Neural progenitor cell (in vitro differentiated cells): ENCODE results near the gene THRB. TPM values are rescaled to one million over a fixed set of nuclear protein-coding genes. Genes with fewer than 3 reads are reported as not detected.

Experiments used
- DNase-seq: peaks from one replicate; pipeline ENCODE4 v3.0.0-alpha.2; 2016; ENCODE audit warnings: low spot score
- H2AFZ ChIP-seq: fragments of 200-600 bp; sonication (generic); replicated peaks from 2 replicates; pipeline ENCODE4 v1.6.1; 2016; ENCODE audit warnings: antibody characterized with exemption
- H3F3A ChIP-seq: fragments of 200-600 bp; sonication (generic); 2 replicates; pipeline ENCODE4 v1.6.1; 2016; ENCODE audit warnings: antibody characterized with exemption, low read depth
- H3K27ac ChIP-seq: fragments of 200-600 bp; sonication (generic); 2 replicates; pipeline ENCODE4 v1.5.1; 2016; ENCODE audit warnings: mild to moderate bottlenecking
- H3K27me3 ChIP-seq: fragments of 200-600 bp; sonication (generic); 2 replicates; pipeline ENCODE4 v1.6.1; 2016; ENCODE audit warnings: mild to moderate bottlenecking, moderate library complexity
- H3K36me3 ChIP-seq: fragments of 200-600 bp; sonication (generic); 2 replicates; pipeline ENCODE4 v1.5.1; 2016
- H3K4me1 ChIP-seq: fragments of 200-600 bp; sonication (generic); 2 replicates; pipeline ENCODE4 v1.6.1; 2016; ENCODE audit warnings: mixed run types
- H3K4me2 ChIP-seq: fragments of 200-600 bp; sonication (generic); 2 replicates; pipeline ENCODE4 v1.6.1; 2016
- H3K4me3 ChIP-seq: fragments of 200-600 bp; sonication (generic); 2 replicates; pipeline ENCODE4 v1.5.1; 2016
- H3K79me2 ChIP-seq: fragments of 200-600 bp; sonication (generic); 2 replicates; pipeline ENCODE4 v1.6.1; 2016; ENCODE audit warnings: low read depth
- H3K9ac ChIP-seq: fragments of 200-600 bp; sonication (generic); 2 replicates; pipeline ENCODE4 v1.6.1; 2016
- H3K9me3 ChIP-seq: fragments of 200-600 bp; sonication (generic); 2 replicates; pipeline ENCODE4 v1.5.1; 2016; ENCODE audit warnings: low read depth
- H4K20me1 ChIP-seq: fragments of 200-600 bp; sonication (generic); 2 replicates; pipeline ENCODE4 v1.6.1; 2016; ENCODE audit warnings: low read depth
- H3K27ac Mint-ChIP-seq: 3 replicates; pipeline ENCODE4 v1.8.0; 2021; ENCODE audit warnings: mixed read lengths
- H3K27me3 Mint-ChIP-seq: 2 replicates; pipeline ENCODE4 v1.8.0; 2022; ENCODE audit warnings: low read depth, mild to moderate bottlenecking, inconsistent platforms, moderate library complexity, mixed read lengths; ENCODE audit not compliant: insufficient read depth
- H3K36me3 Mint-ChIP-seq: 3 replicates; pipeline ENCODE4 v1.8.0; 2021; ENCODE audit warnings: mixed read lengths
- H3K4me1 Mint-ChIP-seq: 3 replicates; pipeline ENCODE4 v1.8.0; 2021; ENCODE audit warnings: mixed read lengths
- H3K4me3 Mint-ChIP-seq: 3 replicates; pipeline ENCODE4 v1.8.0; 2021; ENCODE audit warnings: mild to moderate bottlenecking, moderate library complexity, mixed read lengths
- H3K9me3 Mint-ChIP-seq: 3 replicates; pipeline ENCODE4 v1.8.0; 2020; ENCODE audit warnings: mixed read lengths
- EZH2 ChIP-seq: fragments of 200-600 bp; sonication (generic); IDR thresholded peaks from 2 replicates; pipeline ENCODE4 v1.6.1; 2017; ENCODE audit warnings: antibody characterized with exemption, mild to moderate bottlenecking, moderate library complexity
- EZH2phosphoT487 ChIP-seq: fragments of 200-600 bp; sonication (generic); IDR thresholded peaks from 2 replicates; pipeline ENCODE4 v1.6.1; 2017; ENCODE audit warnings: antibody characterized with exemption
- total RNA-seq: library from RNA; depleted of rRNA; stranded (reverse); fragments of >200 nt; gene quantifications from 2 replicates; pipeline ENCODE4 v1.2.3, GENCODE V29; 2015; ENCODE audit warnings: low replicate concordance
- TF ChIP-seq, protein P1 (sequence below): fragments of 200-600 bp; sonication (generic); IDR thresholded peaks from 2 replicates; pipeline ENCODE4 v1.5.1; 2017; ENCODE audit warnings: antibody characterized with exemption, mild to moderate bottlenecking

THRB gene
- total RNA-seq, 1 donor from 2014 or later: 1.2 TPM

DNA sequence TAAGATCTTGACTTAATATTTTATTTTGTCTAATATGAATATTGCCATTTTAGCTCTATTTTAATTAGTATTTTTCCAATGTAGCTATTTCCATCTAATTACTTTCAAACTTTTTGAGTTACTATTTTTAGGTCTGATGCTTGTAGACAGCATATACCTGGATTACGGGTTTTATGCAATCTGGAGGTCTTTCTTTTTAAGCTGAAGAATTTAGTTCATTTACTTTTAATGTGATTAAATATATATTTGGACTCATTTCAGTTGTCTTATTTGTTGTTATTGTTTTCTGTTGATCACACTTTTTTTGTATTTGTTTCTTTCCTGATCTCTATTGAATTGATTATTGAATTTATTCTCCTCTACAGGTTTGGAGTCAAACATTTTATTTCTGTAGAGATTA lies 30.3 kb downstream of the THRB start:
- no peak overlapping the region for H3K27ac Mint-ChIP-seq
- Histone ChIP-seq H3K4me1 (peaks cover 7% of the 10 kb centered on the region), H3K27me3 (no peaks in the 10 kb centered on the region), H3K79me2 (no peaks in the 10 kb centered on the region), H3K27ac (no peak overlapping the region), H3K4me2 (no peak overlapping the region), H2AFZ (no peak overlapping the region), H3K9ac (no peak overlapping the region), H3K36me3 (no peaks in the 10 kb centered on the region), H3K9me3 (no peaks in the 10 kb centered on the region), H3F3A (no peaks in the 10 kb centered on the region), H3K4me3 (no peak overlapping the region), H4K20me1 (no peaks in the 10 kb centered on the region)
- H3K27me3 Mint-ChIP-seq: no peaks in the 10 kb centered on the region
- H3K4me1 Mint-ChIP-seq: peaks cover 4% of the 10 kb centered on the region
- H3K4me3 Mint-ChIP-seq: no peak overlapping the region
- TF ChIP-seq, protein P1, sequence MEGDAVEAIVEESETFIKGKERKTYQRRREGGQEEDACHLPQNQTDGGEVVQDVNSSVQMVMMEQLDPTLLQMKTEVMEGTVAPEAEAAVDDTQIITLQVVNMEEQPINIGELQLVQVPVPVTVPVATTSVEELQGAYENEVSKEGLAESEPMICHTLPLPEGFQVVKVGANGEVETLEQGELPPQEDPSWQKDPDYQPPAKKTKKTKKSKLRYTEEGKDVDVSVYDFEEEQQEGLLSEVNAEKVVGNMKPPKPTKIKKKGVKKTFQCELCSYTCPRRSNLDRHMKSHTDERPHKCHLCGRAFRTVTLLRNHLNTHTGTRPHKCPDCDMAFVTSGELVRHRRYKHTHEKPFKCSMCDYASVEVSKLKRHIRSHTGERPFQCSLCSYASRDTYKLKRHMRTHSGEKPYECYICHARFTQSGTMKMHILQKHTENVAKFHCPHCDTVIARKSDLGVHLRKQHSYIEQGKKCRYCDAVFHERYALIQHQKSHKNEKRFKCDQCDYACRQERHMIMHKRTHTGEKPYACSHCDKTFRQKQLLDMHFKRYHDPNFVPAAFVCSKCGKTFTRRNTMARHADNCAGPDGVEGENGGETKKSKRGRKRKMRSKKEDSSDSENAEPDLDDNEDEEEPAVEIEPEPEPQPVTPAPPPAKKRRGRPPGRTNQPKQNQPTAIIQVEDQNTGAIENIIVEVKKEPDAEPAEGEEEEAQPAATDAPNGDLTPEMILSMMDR: no peak
- no peak for TF ChIP-seq EZH2
- TF ChIP-seq EZH2phosphoT487: no peak
- no peak for DNase-seq
- no peaks in the 10 kb centered on the region for H3K9me3 Mint-ChIP-seq
- H3K36me3 Mint-ChIP-seq: no peaks in the 10 kb centered on the region

DNA sequence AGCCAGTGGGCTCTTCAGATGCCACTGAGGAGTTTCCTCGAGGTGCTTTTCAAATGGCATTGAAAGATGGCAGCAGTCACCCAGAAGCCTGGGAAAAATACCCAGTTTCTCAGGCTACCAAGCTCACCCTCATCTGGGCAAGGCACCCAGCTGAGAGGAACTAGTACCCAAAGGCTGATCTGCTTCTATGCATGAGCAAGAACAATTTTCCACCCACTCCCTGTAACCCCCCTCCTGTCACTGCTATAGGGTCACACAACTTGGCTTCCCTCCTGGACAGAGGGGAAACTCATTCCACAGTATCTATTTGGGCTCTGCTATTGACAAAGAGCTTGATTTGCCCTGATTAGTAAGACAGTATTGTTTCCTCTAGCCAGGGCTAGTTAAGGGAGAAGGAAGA lies 31.9 kb downstream of the THRB start:
- no peaks in the 10 kb centered on the region for H4K20me1 ChIP-seq
- H3K9ac ChIP-seq: no peak overlapping the region
- peaks cover 7% of the 10 kb centered on the region for H3K4me1 ChIP-seq
- H3K36me3 ChIP-seq: no peaks in the 10 kb centered on the region
- Mint-ChIP-seq H3K4me3 (no peak overlapping the region), H3K9me3 (no peaks in the 10 kb centered on the region), H3K27ac (no peak overlapping the region), H3K36me3 (no peaks in the 10 kb centered on the region), H3K27me3 (no peaks in the 10 kb centered on the region), H3K4me1 (peaks cover 4% of the 10 kb centered on the region)
- TF ChIP-seq EZH2 (no peak), EZH2phosphoT487 (no peak)
- TF ChIP-seq, protein P1: no peak
- H2AFZ ChIP-seq: no peak overlapping the region
- no peak overlapping the region for H3K4me3 ChIP-seq
- H3K9me3 ChIP-seq: no peaks in the 10 kb centered on the region
- H3K79me2 ChIP-seq: no peaks in the 10 kb centered on the region
- no peaks in the 10 kb centered on the region for H3F3A ChIP-seq
- no peak overlapping the region for H3K4me2 ChIP-seq
- H3K27ac ChIP-seq: no peak overlapping the region
- H3K27me3 ChIP-seq: no peaks in the 10 kb centered on the region
- DNase-seq: no peak

DNA sequence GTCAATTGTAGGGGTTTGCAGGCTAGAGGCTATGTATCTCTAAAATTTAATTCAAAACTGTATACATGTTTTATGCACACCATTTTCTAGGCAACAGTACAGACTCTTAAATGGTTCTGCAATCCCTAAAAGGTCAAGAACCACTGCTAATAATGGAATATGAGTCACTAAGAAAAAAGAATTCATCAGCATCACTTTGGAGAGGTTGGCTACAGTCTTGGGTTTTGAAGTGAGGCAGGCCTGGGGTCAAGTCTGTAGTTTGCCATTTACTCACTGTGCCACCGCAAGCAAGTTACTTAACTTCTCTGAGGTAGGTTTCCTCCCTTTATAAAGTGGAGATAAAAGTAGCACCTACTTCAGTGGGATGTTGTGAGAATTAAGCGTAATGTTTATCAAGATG lies 33.7 kb downstream of the THRB start:
- Histone ChIP-seq H3K4me3 (no peak overlapping the region), H3K4me2 (no peak overlapping the region), H3K79me2 (no peaks in the 10 kb centered on the region), H3K27ac (no peak overlapping the region), H3K27me3 (no peaks in the 10 kb centered on the region), H3K9me3 (no peaks in the 10 kb centered on the region), H3K9ac (no peak overlapping the region), H4K20me1 (no peaks in the 10 kb centered on the region), H3F3A (no peaks in the 10 kb centered on the region), H2AFZ (no peak overlapping the region), H3K36me3 (no peaks in the 10 kb centered on the region), H3K4me1 (peaks cover 7% of the 10 kb centered on the region)
- H3K27ac Mint-ChIP-seq: no peak overlapping the region
- no peak overlapping the region for H3K4me3 Mint-ChIP-seq
- H3K9me3 Mint-ChIP-seq: no peaks in the 10 kb centered on the region
- TF ChIP-seq, protein P1: no peak
- TF ChIP-seq EZH2phosphoT487 (no peak), EZH2 (no peak)
- DNase-seq: no peak
- H3K27me3 Mint-ChIP-seq: no peaks in the 10 kb centered on the region
- H3K36me3 Mint-ChIP-seq: no peaks in the 10 kb centered on the region
- H3K4me1 Mint-ChIP-seq: peaks cover 4% of the 10 kb centered on the region
